WTC11 (cell line): Measurements from ENCODE around the gene POLR3G. TPM values are rescaled to one million over a fixed set of nuclear protein-coding genes. Genes with fewer than 3 reads are reported as not detected.

Experiments
- ATAC-seq: fragments of 200-7000 bp; cut with Tn5 transposase; 2 replicates; pipeline ENCODE4 v1.10.0; 2021; ENCODE audit warnings: mild to moderate bottlenecking, moderate library complexity
- CTCF ChIA-PET: fragments of 300-600 bp; sonication (Branson Sonifier 250); formaldehyde crosslinking; loops from one replicate; lab custom pipeline; 2021; ENCODE audit warnings: antibody characterized with exemption; lab: Charles Lee
- POLR2A ChIA-PET: fragments of 350-600 bp; sonication (Branson Sonifier 250); formaldehyde crosslinking; loops from one replicate; lab custom pipeline; 2021; ENCODE audit warnings: antibody characterized with exemption; lab: Charles Lee
- DNase-seq: peaks from one replicate; pipeline ENCODE4 v3.0.0; 2021; ENCODE audit warnings: low spot score
- H3K27ac Mint-ChIP-seq: 2 replicates; pipeline ENCODE4 v1.8.0; 2021; ENCODE audit warnings: mixed read lengths
- H3K27me3 Mint-ChIP-seq: 2 replicates; pipeline ENCODE4 v1.8.0; 2021; ENCODE audit warnings: low read depth, mild to moderate bottlenecking, moderate library complexity, mixed read lengths
- H3K36me3 Mint-ChIP-seq: 2 replicates; pipeline ENCODE4 v1.8.0; 2021; ENCODE audit warnings: mixed read lengths
- H3K4me1 Mint-ChIP-seq: 2 replicates; pipeline ENCODE4 v1.8.0; 2022; ENCODE audit warnings: mixed read lengths
- H3K4me3 Mint-ChIP-seq: 2 replicates; pipeline ENCODE4 v1.8.0; 2021; ENCODE audit warnings: mild to moderate bottlenecking, moderate library complexity, mixed read lengths
- H3K9me3 Mint-ChIP-seq: 2 replicates; pipeline ENCODE4 v1.8.0; 2021; ENCODE audit warnings: mixed read lengths
- ARID4B ChIP-seq: sonication (generic); formaldehyde crosslinking; IDR thresholded peaks from 2 replicates; pipeline ENCODE4 v1.8.0; 2023; ENCODE audit warnings: missing genetic modification reagents, mild to moderate bottlenecking, borderline replicate concordance
- CTCF ChIP-seq: fragments of 200-600 bp; IDR thresholded peaks from 2 replicates; pipeline ENCODE4 v1.8.0; 2022; ENCODE audit warnings: antibody characterized with exemption
- EMX1 ChIP-seq: fragments of 250-450 bp; sonication (Bioruptor Pico); IDR thresholded peaks from 2 replicates; pipeline ENCODE4 v1.8.0; 2021; ENCODE audit warnings: mild to moderate bottlenecking
- ETV6 ChIP-seq: sonication (generic); formaldehyde crosslinking; IDR thresholded peaks from 2 replicates; pipeline ENCODE4 v1.8.1; 2022; ENCODE audit warnings: mild to moderate bottlenecking, missing genetic modification reagents
- FOXK1 ChIP-seq: sonication (generic); formaldehyde crosslinking; IDR thresholded peaks from 2 replicates; pipeline ENCODE4 v1.8.0; 2022; ENCODE audit warnings: mild to moderate bottlenecking, moderate library complexity, missing genetic modification reagents
- FOXP4 ChIP-seq: sonication (generic); formaldehyde crosslinking; IDR thresholded peaks from 2 replicates; pipeline ENCODE4 v1.8.0; 2022; ENCODE audit warnings: mild to moderate bottlenecking, missing genetic modification reagents
- HMGXB4 ChIP-seq: sonication (generic); formaldehyde crosslinking; IDR thresholded peaks from 2 replicates; pipeline ENCODE4 v1.8.1; 2023; ENCODE audit warnings: mild to moderate bottlenecking, moderate library complexity, missing genetic modification reagents
- KAT7 ChIP-seq: sonication (generic); formaldehyde crosslinking; IDR thresholded peaks from 2 replicates; pipeline ENCODE4 v1.8.1; 2023; ENCODE audit warnings: missing genetic modification reagents, mild to moderate bottlenecking, borderline replicate concordance
- NFATC4 ChIP-seq: fragments of 250-450 bp; sonication (Bioruptor Pico); IDR thresholded peaks from 2 replicates; pipeline ENCODE4 v1.9.0; 2021; ENCODE audit warnings: mild to moderate bottlenecking
- NFYB ChIP-seq: sonication (generic); formaldehyde crosslinking; conservative IDR thresholded peaks from 2 replicates; pipeline ENCODE4 v1.8.0; 2022; ENCODE audit warnings: low read depth, missing genetic modification reagents
- NR2C2 ChIP-seq: sonication (generic); formaldehyde crosslinking; IDR thresholded peaks from 2 replicates; pipeline ENCODE4 v1.8.0; 2022; ENCODE audit warnings: mild to moderate bottlenecking, missing genetic modification reagents
- OVOL2 ChIP-seq: fragments of 250-450 bp; sonication (Bioruptor Pico); IDR thresholded peaks from 2 replicates; pipeline ENCODE4 v1.9.0; 2021; ENCODE audit warnings: mild to moderate bottlenecking, borderline replicate concordance
- SOX15 ChIP-seq: fragments of 250-450 bp; sonication (Bioruptor Pico); IDR thresholded peaks from 2 replicates; pipeline ENCODE4 v1.9.0; 2021; ENCODE audit warnings: mild to moderate bottlenecking
- STAT6 ChIP-seq: sonication (generic); formaldehyde crosslinking; conservative IDR thresholded peaks from 2 replicates; pipeline ENCODE4 v1.8.1; 2023; ENCODE audit warnings: mild to moderate bottlenecking, low read depth, missing genetic modification reagents, moderate library complexity
- ZBTB21 ChIP-seq: sonication (generic); formaldehyde crosslinking; IDR thresholded peaks from 2 replicates; pipeline ENCODE4 v1.8.1; 2023; ENCODE audit warnings: mild to moderate bottlenecking, missing genetic modification reagents, borderline replicate concordance
- ZNF138 ChIP-seq: sonication (generic); formaldehyde crosslinking; conservative IDR thresholded peaks from 2 replicates; pipeline ENCODE4 v1.8.1; 2022; ENCODE audit warnings: mild to moderate bottlenecking, moderate library complexity, missing genetic modification reagents
- ZNF416 ChIP-seq: fragments of 250-450 bp; sonication (Bioruptor Pico); IDR thresholded peaks from 2 replicates; pipeline ENCODE4 v1.9.0; 2021; ENCODE audit warnings: mild to moderate bottlenecking, inconsistent platforms
- ZNF423 ChIP-seq: fragments of 250-450 bp; sonication (Bioruptor Pico); IDR thresholded peaks from 2 replicates; pipeline ENCODE4 v2.1.2; 2022; ENCODE audit warnings: mild to moderate bottlenecking, moderate library complexity
- ZNF425 ChIP-seq: fragments of 250-450 bp; sonication (Bioruptor Pico); conservative IDR thresholded peaks from 2 replicates; pipeline ENCODE4 v1.9.0; 2021; ENCODE audit warnings: mild to moderate bottlenecking
- total RNA-seq: library from RNA; stranded (reverse); gene quantifications from 3 replicates; pipeline ENCODE4 v1.2.3, GENCODE V29; 2021

POLR3G gene
- total RNA-seq, 1 experiment from 2014 or later = 95.4 TPM

GRCh38 chr5:90553711-90554110 lies 79.0 kb downstream of the POLR3G start:
- TF ChIP-seq EMX1 = no peak
- TF ChIP-seq ARID4B (CRISPR knock-in tag) = no peak
- no peak for TF ChIP-seq ZNF425 (CRISPR knock-in tag)
- TF ChIP-seq FOXP4 (CRISPR knock-in tag) = no peak
- TF ChIP-seq FOXK1 = no peak
- no peak for TF ChIP-seq SOX15 (CRISPR knock-in tag)
- no peak for TF ChIP-seq ZBTB21 (CRISPR knock-in tag)
- no peak for TF ChIP-seq OVOL2
- no peak for TF ChIP-seq HMGXB4 (CRISPR knock-in tag)
- no peak for TF ChIP-seq STAT6 (CRISPR knock-in tag)
- TF ChIP-seq NFYB (CRISPR knock-in tag) = no peak
- TF ChIP-seq ZNF138 (CRISPR knock-in tag) = no peak
- TF ChIP-seq ETV6 (CRISPR knock-in tag) = no peak
- TF ChIP-seq NFATC4 (CRISPR knock-in tag) = no peak
- no peak for TF ChIP-seq ZNF423 (CRISPR knock-in tag)
- TF ChIP-seq NR2C2 (CRISPR knock-in tag) = no peak
- TF ChIP-seq ZNF416 (CRISPR knock-in tag) = no peak
- TF ChIP-seq CTCF = no peak
- TF ChIP-seq KAT7 (CRISPR knock-in tag) = no peak
- Mint-ChIP-seq H3K36me3 (no peaks in the 10 kb centered on the region), H3K27me3 (no peaks in the 10 kb centered on the region), H3K9me3 (peaks cover 6% of the 10 kb centered on the region; the same call in 1 of the 2 replicates), H3K27ac (peak overlapping the region; percentile 21; the same call in 1 of the 2 replicates), H3K4me1 (peaks cover 48% of the 10 kb centered on the region), H3K4me3 (no peak overlapping the region)
- DNase-seq (no peak), ATAC-seq (no peak)
- POLR2A ChIA-PET = no interaction called here
- CTCF ChIA-PET = no interaction called here
